SK-N-SH treated with all-trans-retinoic acid at 6 μM for 48 hours (cell line): ENCODE results near the gene TTC33.

Experiments
- ATAC-seq: fragments of 200-7000 bp; cut with Tn5 transposase; 3 replicates; pipeline ENCODE4 v1.9.1; 2020; ENCODE audit warnings: mild to moderate bottlenecking, moderate library complexity
- ARNTL ChIP-seq: fragments of 450-650 bp; formaldehyde crosslinking; IDR thresholded peaks from 2 replicates; pipeline ENCODE4 v1.5.0; 2020; ENCODE audit warnings: low read depth, mild to moderate bottlenecking, moderate library complexity, borderline replicate concordance
- BACH2 ChIP-seq: fragments of 250-450 bp; sonication (Bioruptor Pico); IDR thresholded peaks from 2 replicates; pipeline ENCODE4 v1.9.0; 2021; ENCODE audit warnings: mild to moderate bottlenecking, borderline replicate concordance
- CREB5 ChIP-seq: fragments of 250-450 bp; sonication (Bioruptor Pico); IDR thresholded peaks from 2 replicates; pipeline ENCODE4 v1.5.1; 2020; ENCODE audit warnings: low read depth, mild to moderate bottlenecking, moderate library complexity
- CSDC2 ChIP-seq: fragments of 250-450 bp; sonication (Bioruptor Pico); IDR thresholded peaks from 2 replicates; pipeline ENCODE4 v1.5.0; 2020; ENCODE audit warnings: mild to moderate bottlenecking, moderate library complexity
- ESRRG ChIP-seq: fragments of 250-450 bp; sonication (Bioruptor Pico); IDR thresholded peaks from 2 replicates; pipeline ENCODE4 v1.6.1; 2021; ENCODE audit warnings: mild to moderate bottlenecking
- GLIS3 ChIP-seq: fragments of 250-450 bp; sonication (Bioruptor Pico); IDR thresholded peaks from 2 replicates; pipeline ENCODE4 v1.5.0; 2020; ENCODE audit warnings: mild to moderate bottlenecking, moderate library complexity
- ISL1 ChIP-seq: fragments of 250-450 bp; sonication (Bioruptor Pico); IDR thresholded peaks from 2 replicates; pipeline ENCODE4 v2.1.2; 2022; ENCODE audit warnings: mild to moderate bottlenecking, moderate library complexity
- OSR1 ChIP-seq: fragments of 250-450 bp; sonication (Bioruptor Pico); IDR thresholded peaks from 2 replicates; pipeline ENCODE4 v1.8.0; 2022; ENCODE audit warnings: moderate library complexity, mild to moderate bottlenecking, inconsistent platforms
- PATZ1 ChIP-seq: fragments of 250-450 bp; sonication (Bioruptor Pico); IDR thresholded peaks from 2 replicates; pipeline ENCODE4 v1.8.0; 2020; ENCODE audit warnings: mild to moderate bottlenecking, moderate library complexity, borderline replicate concordance
- PPARA ChIP-seq: fragments of 250-450 bp; sonication (Bioruptor Pico); IDR thresholded peaks from 2 replicates; pipeline ENCODE4 v1.5.0; 2020; ENCODE audit warnings: mild to moderate bottlenecking, borderline replicate concordance
- RARB ChIP-seq: fragments of 250-450 bp; sonication (Bioruptor Pico); IDR thresholded peaks from 2 replicates; pipeline ENCODE4 v1.8.0; 2021; ENCODE audit warnings: mild to moderate bottlenecking, moderate library complexity
- SNAI2 ChIP-seq: fragments of 250-450 bp; sonication (Bioruptor Pico); IDR thresholded peaks from 2 replicates; pipeline ENCODE4 v1.5.0; 2020; ENCODE audit warnings: mild to moderate bottlenecking, moderate library complexity
- TCF4 ChIP-seq: fragments of 250-450 bp; sonication (Bioruptor Pico); IDR thresholded peaks from 2 replicates; pipeline ENCODE4 v1.8.0; 2021; ENCODE audit warnings: mild to moderate bottlenecking, moderate library complexity, borderline replicate concordance
- ZC3H10 ChIP-seq: fragments of 250-450 bp; sonication (Bioruptor Pico); IDR thresholded peaks from 2 replicates; pipeline ENCODE4 v1.5.1; 2021; ENCODE audit warnings: mild to moderate bottlenecking, moderate library complexity
- ZFP3 ChIP-seq: fragments of 250-450 bp; sonication (Bioruptor Pico); IDR thresholded peaks from 2 replicates; pipeline ENCODE4 v1.5.0; 2020; ENCODE audit warnings: mild to moderate bottlenecking, moderate library complexity
- ZFP30 ChIP-seq: fragments of 450-650 bp; formaldehyde crosslinking; IDR thresholded peaks from 2 replicates; pipeline ENCODE4 v1.5.0; 2022; ENCODE audit warnings: mild to moderate bottlenecking, moderate library complexity
- ZNF565 ChIP-seq: fragments of 450-650 bp; formaldehyde crosslinking; conservative IDR thresholded peaks from 2 replicates; pipeline ENCODE4 v1.5.0; 2020; ENCODE audit warnings: low read depth, mild to moderate bottlenecking, moderate library complexity
- ZNF70 ChIP-seq: fragments of 450-650 bp; formaldehyde crosslinking; IDR thresholded peaks from 2 replicates; pipeline ENCODE4 v1.5.0; 2020; ENCODE audit warnings: mild to moderate bottlenecking, moderate library complexity
- ZNF8 ChIP-seq: fragments of 450-650 bp; formaldehyde crosslinking; IDR thresholded peaks from 2 replicates; pipeline ENCODE4 v1.5.0; 2020; ENCODE audit warnings: mild to moderate bottlenecking, moderate library complexity
- TF ChIP-seq, protein P1 (sequence below): fragments of 250-450 bp; sonication (Bioruptor Pico); IDR thresholded peaks from 2 replicates; pipeline ENCODE4 v1.8.0; 2021; ENCODE audit warnings: low read depth, mild to moderate bottlenecking, moderate library complexity, borderline replicate concordance
- TF ChIP-seq, protein P2 (sequence below): fragments of 250-450 bp; sonication (Bioruptor Pico); IDR thresholded peaks from 2 replicates; pipeline ENCODE4 v1.5.0; 2020; ENCODE audit warnings: mild to moderate bottlenecking, moderate library complexity
- TF ChIP-seq, protein P3 (sequence below): fragments of 250-450 bp; sonication (Bioruptor Pico); IDR thresholded peaks from 2 replicates; pipeline ENCODE4 v1.5.1; 2021; ENCODE audit warnings: mild to moderate bottlenecking, moderate library complexity

TTC33 gene

GRCh38 chr5:40674661-40675235 lies 81.0 kb downstream of the TTC33 start:
- TF ChIP-seq ZC3H10 (CRISPR knock-in tag) = no peak
- no peak for TF ChIP-seq ZNF70 (CRISPR knock-in tag)
- TF ChIP-seq TCF4 (CRISPR knock-in tag) = no peak
- no peak for TF ChIP-seq ZNF565 (CRISPR knock-in tag)
- TF ChIP-seq ARNTL = no peak
- TF ChIP-seq ESRRG (CRISPR knock-in tag) = no peak

GRCh38 chr5:40672425-40672824 lies 83.3 kb downstream of the TTC33 start:
- no peak for ATAC-seq
- TF ChIP-seq ZNF70 (CRISPR knock-in tag) = no peak
- TF ChIP-seq, all 23 proteins: peak for 0

More at GRCh38 chr5:40674661-40675235, 81.0 kb downstream of the TTC33 start:
- ATAC-seq = no peak

DNA sequence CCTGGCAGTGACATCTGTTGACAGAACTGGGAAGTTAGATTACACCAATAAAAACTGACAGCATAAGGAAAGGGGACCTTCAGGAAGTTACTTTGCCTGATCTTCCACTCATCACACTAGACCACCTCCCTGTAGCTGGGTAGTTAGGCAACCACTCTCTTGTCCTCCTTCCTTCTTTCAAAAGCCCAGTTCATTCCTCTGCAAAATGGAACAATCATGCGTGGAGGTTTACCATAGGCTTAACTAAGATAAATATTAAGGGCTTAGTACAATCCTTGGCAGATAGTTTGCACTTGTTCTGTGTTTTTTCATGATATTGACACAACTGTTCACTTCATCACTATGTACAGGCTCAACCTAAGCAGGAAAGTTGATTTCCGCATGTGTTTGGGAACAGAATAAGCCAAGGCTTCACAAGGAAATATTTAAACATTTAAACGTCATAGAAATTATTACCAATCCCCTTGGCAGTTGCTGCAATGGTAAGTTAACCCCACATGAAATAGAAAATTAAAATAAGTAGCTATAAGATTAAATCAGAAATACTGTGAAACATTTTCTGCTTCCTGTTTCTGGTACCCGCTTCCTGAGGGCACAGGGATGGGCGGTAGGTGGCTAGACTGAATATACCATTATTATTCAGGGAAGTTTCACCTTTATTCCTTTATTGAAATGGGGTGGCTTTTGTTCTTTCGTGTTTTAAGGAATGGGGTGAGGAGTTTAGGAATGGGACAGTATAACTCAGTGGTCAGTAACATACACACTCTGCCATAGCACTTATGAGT lies 86.0 kb downstream of the TTC33 start:
- no peak for ATAC-seq
- no peak for TF ChIP-seq ZFP3
- no peak for TF ChIP-seq ESRRG (CRISPR knock-in tag)
- TF ChIP-seq OSR1 (CRISPR knock-in tag) = no peak
- no peak for TF ChIP-seq RARB (CRISPR knock-in tag)
- TF ChIP-seq GLIS3 (CRISPR knock-in tag) = no peak
- no peak for TF ChIP-seq ZNF8 (CRISPR knock-in tag)
- TF ChIP-seq, protein P1, sequence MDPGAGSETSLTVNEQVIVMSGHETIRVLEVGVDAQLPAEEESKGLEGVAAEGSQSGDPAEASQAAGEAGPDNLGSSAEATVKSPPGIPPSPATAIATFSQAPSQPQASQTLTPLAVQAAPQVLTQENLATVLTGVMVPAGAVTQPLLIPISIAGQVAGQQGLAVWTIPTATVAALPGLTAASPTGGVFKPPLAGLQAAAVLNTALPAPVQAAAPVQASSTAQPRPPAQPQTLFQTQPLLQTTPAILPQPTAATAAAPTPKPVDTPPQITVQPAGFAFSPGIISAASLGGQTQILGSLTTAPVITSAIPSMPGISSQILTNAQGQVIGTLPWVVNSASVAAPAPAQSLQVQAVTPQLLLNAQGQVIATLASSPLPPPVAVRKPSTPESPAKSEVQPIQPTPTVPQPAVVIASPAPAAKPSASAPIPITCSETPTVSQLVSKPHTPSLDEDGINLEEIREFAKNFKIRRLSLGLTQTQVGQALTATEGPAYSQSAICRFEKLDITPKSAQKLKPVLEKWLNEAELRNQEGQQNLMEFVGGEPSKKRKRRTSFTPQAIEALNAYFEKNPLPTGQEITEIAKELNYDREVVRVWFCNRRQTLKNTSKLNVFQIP (CRISPR knock-in tag) = no peak
- no peak for TF ChIP-seq ZNF70 (CRISPR knock-in tag)
- TF ChIP-seq, protein P2, sequence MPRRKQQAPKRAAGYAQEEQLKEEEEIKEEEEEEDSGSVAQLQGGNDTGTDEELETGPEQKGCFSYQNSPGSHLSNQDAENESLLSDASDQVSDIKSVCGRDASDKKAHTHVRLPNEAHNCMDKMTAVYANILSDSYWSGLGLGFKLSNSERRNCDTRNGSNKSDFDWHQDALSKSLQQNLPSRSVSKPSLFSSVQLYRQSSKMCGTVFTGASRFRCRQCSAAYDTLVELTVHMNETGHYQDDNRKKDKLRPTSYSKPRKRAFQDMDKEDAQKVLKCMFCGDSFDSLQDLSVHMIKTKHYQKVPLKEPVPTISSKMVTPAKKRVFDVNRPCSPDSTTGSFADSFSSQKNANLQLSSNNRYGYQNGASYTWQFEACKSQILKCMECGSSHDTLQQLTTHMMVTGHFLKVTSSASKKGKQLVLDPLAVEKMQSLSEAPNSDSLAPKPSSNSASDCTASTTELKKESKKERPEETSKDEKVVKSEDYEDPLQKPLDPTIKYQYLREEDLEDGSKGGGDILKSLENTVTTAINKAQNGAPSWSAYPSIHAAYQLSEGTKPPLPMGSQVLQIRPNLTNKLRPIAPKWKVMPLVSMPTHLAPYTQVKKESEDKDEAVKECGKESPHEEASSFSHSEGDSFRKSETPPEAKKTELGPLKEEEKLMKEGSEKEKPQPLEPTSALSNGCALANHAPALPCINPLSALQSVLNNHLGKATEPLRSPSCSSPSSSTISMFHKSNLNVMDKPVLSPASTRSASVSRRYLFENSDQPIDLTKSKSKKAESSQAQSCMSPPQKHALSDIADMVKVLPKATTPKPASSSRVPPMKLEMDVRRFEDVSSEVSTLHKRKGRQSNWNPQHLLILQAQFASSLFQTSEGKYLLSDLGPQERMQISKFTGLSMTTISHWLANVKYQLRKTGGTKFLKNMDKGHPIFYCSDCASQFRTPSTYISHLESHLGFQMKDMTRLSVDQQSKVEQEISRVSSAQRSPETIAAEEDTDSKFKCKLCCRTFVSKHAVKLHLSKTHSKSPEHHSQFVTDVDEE (CRISPR knock-in tag) = no peak
- TF ChIP-seq ZFP30 = no peak
- TF ChIP-seq BACH2 (CRISPR knock-in tag) = no peak
- TF ChIP-seq CREB5 (CRISPR knock-in tag) = no peak
- TF ChIP-seq PPARA = no peak
- TF ChIP-seq ZC3H10 (CRISPR knock-in tag) = no peak
- TF ChIP-seq PATZ1 (CRISPR knock-in tag) = no peak
- no peak for TF ChIP-seq TCF4 (CRISPR knock-in tag)
- no peak for TF ChIP-seq SNAI2 (CRISPR knock-in tag)

DNA sequence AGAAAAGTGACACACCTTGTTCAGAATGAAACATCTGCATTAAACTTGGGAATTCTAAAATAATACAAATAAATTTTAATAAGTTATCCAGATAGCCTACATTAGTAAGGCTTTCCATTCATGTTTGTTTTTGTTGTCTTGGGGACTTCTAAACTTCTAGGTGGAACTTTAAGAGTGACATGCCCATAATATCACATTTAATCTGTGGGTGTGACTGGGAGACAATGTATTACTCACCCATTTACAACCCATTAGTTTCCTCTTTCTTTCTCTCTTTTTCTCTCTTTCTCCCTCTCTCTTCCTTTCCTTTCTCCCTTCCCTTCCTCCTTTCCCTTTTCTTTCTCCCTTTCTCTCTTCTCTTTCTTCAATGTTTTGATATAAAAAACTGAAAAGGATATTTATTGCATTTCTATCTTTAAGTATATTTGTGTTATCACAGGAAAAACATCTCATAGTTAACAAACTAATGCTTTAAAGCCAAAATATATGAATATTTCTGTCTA lies 88.5 kb downstream of the TTC33 start:
- no peak for TF ChIP-seq ZNF8 (CRISPR knock-in tag)
- no peak for TF ChIP-seq ISL1
- TF ChIP-seq, protein P3, sequence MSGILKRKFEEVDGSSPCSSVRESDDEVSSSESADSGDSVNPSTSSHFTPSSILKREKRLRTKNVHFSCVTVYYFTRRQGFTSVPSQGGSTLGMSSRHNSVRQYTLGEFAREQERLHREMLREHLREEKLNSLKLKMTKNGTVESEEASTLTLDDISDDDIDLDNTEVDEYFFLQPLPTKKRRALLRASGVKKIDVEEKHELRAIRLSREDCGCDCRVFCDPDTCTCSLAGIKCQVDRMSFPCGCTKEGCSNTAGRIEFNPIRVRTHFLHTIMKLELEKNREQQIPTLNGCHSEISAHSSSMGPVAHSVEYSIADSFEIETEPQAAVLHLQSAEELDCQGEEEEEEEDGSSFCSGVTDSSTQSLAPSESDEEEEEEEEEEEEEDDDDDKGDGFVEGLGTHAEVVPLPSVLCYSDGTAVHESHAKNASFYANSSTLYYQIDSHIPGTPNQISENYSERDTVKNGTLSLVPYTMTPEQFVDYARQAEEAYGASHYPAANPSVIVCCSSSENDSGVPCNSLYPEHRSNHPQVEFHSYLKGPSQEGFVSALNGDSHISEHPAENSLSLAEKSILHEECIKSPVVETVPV = no peak
- no peak for TF ChIP-seq PATZ1 (CRISPR knock-in tag)
- TF ChIP-seq CREB5 (CRISPR knock-in tag) = no peak
- TF ChIP-seq ZFP30 = no peak
- TF ChIP-seq SNAI2 (CRISPR knock-in tag) = no peak
- TF ChIP-seq ZNF70 (CRISPR knock-in tag) = no peak
- no peak for TF ChIP-seq CSDC2 (CRISPR knock-in tag)
- no peak for TF ChIP-seq PPARA
- no peak for TF ChIP-seq RARB (CRISPR knock-in tag)
- no peak for TF ChIP-seq OSR1 (CRISPR knock-in tag)
- no peak for TF ChIP-seq ESRRG (CRISPR knock-in tag)
- TF ChIP-seq ZC3H10 (CRISPR knock-in tag) = no peak
- no peak for ATAC-seq
